Measurements from ENCODE around the gene VGF.
"Not testable (repeated sequence)": the region's sequence is repeated elsewhere in the genome, so short reads cannot be mapped to it uniquely, and the experiment has no call there.

The VGF gene

DNA sequence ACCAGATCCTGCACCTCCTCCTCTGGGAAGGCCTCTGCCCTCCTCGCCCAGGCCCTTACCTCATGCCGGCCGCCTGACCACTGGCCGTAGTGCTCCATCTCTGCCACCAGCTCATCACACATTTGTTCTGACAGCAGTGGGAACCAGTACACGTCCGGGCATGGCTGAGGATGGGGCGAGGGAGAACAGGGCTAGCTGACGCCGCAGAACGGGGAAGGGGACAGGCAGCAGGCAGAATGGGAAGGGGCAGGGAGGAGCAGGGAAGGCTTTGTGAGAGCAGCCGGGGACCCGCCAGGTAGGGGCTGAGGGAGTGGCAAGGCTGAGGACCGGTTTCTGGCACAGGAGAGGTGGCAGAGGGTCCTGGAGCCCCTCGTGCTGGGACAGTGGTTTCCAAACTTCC is 43.4 kb upstream of the VGF start:
- Histone ChIP-seq H4K20me1 (ENCODE audit: insufficient read depth) (no peaks in the 10 kb centered on the region), H3K27me3 (ENCODE audit: insufficient read depth, low read depth) (0 out of 2 replicates have a peak, but pooled peaks cover 8% of the 10 kb centered on the region), H3K4me3 (IDR thresholded peaks at IDR 0.05; ENCODE audit: insufficient read depth, low read depth, low read length) (no peak overlapping the region), H3K27ac (no peak overlapping the region), H3K4me1 (ENCODE audit: low read depth, poor library complexity, severe bottlenecking) (no peaks in the 10 kb centered on the region), H3K9ac (no peak overlapping the region), H2AFZ (ENCODE audit: low read depth) (no peak overlapping the region), H3K36me3 (ENCODE audit: insufficient read depth) (no peaks in the 10 kb centered on the region), H3K4me2 (no peak overlapping the region), H3K79me2 (ENCODE audit: insufficient read depth, low read depth) (no peaks in the 10 kb centered on the region)
- TF ChIP-seq, protein P1, sequence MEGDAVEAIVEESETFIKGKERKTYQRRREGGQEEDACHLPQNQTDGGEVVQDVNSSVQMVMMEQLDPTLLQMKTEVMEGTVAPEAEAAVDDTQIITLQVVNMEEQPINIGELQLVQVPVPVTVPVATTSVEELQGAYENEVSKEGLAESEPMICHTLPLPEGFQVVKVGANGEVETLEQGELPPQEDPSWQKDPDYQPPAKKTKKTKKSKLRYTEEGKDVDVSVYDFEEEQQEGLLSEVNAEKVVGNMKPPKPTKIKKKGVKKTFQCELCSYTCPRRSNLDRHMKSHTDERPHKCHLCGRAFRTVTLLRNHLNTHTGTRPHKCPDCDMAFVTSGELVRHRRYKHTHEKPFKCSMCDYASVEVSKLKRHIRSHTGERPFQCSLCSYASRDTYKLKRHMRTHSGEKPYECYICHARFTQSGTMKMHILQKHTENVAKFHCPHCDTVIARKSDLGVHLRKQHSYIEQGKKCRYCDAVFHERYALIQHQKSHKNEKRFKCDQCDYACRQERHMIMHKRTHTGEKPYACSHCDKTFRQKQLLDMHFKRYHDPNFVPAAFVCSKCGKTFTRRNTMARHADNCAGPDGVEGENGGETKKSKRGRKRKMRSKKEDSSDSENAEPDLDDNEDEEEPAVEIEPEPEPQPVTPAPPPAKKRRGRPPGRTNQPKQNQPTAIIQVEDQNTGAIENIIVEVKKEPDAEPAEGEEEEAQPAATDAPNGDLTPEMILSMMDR (conservative IDR thresholded peaks at IDR 0.05; ENCODE audit: low read depth, low read length): no peak

- H3K4me1 ChIP-seq (ENCODE audit: low read depth, poor library complexity, severe bottlenecking): no peaks in the 10 kb centered on the region
Observed at GRCh38 chr7:101207459-101207858, 42.1 kb upstream of the VGF start.

DNA sequence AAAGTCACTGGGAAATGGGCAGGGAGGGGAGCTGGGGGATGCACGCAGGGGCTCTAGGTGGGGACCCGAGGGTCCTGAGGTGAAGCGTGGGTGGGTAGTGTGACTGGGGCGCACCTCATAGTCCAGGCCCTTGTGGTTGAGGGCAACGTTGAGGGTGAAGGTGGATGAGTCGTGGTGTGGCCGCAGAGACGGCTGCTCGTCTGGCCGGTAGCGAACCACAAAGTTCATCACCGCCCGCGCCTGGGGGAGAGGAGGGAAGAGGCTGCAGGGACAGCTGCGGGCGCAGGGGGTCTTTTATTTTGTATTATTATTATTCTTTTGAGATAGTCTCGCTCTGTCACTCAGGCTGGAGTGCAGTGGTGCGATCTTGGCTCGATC is 41.3 kb upstream of the VGF start:
- H3K79me2 ChIP-seq (ENCODE audit: insufficient read depth, low read depth): no peaks in the 10 kb centered on the region
- no peaks in the 10 kb centered on the region for H4K20me1 ChIP-seq (ENCODE audit: insufficient read depth)
- no peaks in the 10 kb centered on the region for H3K36me3 ChIP-seq (ENCODE audit: insufficient read depth)
- no peak overlapping the region for H3K9ac ChIP-seq
- peaks cover 24% of the 10 kb centered on the region for H3K27me3 ChIP-seq (ENCODE audit: insufficient read depth, low read depth)
- H3K27ac ChIP-seq: no peak overlapping the region
- H3K4me3 ChIP-seq (IDR thresholded peaks at IDR 0.05; ENCODE audit: insufficient read depth, low read depth, low read length): no peak overlapping the region
- H3K4me2 ChIP-seq: no peak overlapping the region
- H3K4me1 ChIP-seq (ENCODE audit: low read depth, poor library complexity, severe bottlenecking): no peaks in the 10 kb centered on the region
- TF ChIP-seq, protein P1 (conservative IDR thresholded peaks at IDR 0.05; ENCODE audit: low read depth, low read length): no peak
- no peak overlapping the region for H2AFZ ChIP-seq (ENCODE audit: low read depth)

More at GRCh38 chr7:101207459-101207858, 42.1 kb upstream of the VGF start:
- H3K9ac ChIP-seq: no peak overlapping the region
- no peaks in the 10 kb centered on the region for H3K79me2 ChIP-seq (ENCODE audit: insufficient read depth, low read depth)
- H2AFZ ChIP-seq (ENCODE audit: low read depth): no peak overlapping the region
- H3K4me2 ChIP-seq: no peak overlapping the region
- no peaks in the 10 kb centered on the region for H3K36me3 ChIP-seq (ENCODE audit: insufficient read depth)
- H4K20me1 ChIP-seq (ENCODE audit: insufficient read depth): no peaks in the 10 kb centered on the region
- H3K4me3 ChIP-seq (IDR thresholded peaks at IDR 0.05; ENCODE audit: insufficient read depth, low read depth, low read length): no peak overlapping the region
- TF ChIP-seq, protein P1 (conservative IDR thresholded peaks at IDR 0.05; ENCODE audit: low read depth, low read length): no peak
- no peak overlapping the region for H3K27ac ChIP-seq
- H3K27me3 ChIP-seq (ENCODE audit: insufficient read depth, low read depth): peaks cover 18% of the 10 kb centered on the region

DNA sequence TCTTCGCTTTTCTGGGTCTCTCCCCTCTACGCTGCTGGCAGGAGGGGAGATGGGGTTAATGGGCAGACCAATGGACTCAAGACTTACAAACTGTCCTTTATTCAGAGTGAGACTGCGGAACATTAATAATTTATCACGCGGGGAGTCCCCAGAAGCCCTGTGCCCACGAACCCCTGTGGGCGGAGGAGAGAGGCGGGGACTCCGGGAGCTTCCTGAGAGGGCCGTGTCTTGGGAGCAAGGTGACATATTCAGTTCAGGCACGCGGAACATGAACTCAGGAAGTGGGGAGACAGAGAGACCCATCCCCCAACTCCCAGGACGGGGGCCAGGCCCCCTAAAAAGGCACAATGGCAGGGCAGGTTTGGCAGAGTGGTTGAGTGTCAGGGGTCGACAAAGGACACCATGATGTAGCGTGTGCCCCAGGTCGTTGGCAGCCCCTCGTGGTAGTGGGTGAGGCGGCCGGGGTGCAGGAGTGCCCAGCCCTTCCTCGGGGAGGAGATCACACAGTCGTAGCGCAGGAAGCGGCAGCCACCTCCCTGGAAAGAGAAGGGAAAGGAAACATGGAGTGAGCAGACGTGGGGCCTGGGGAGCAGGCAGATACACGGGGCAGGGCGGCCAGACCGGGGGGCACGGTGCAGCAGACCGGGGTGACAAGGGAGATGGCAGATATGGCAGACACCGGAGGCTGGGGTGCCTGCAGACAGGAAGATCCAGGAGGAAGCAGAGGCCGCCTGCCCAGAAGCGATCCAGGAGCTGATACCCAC is 40.7 kb upstream of the VGF start:
- Histone ChIP-seq H3K9ac (no peak overlapping the region), H3K4me1 (ENCODE audit: low read depth, poor library complexity, severe bottlenecking) (no peaks in the 10 kb centered on the region), H3K36me3 (ENCODE audit: insufficient read depth) (no peaks in the 10 kb centered on the region), H3K4me2 (no peak overlapping the region), H3K4me3 (IDR thresholded peaks at IDR 0.05; ENCODE audit: insufficient read depth, low read depth, low read length) (no peak overlapping the region), H2AFZ (ENCODE audit: low read depth) (no peak overlapping the region), H4K20me1 (ENCODE audit: insufficient read depth) (no peaks in the 10 kb centered on the region), H3K79me2 (ENCODE audit: insufficient read depth, low read depth) (no peaks in the 10 kb centered on the region), H3K27ac (no peak overlapping the region), H3K27me3 (ENCODE audit: insufficient read depth, low read depth) (peaks cover 28% of the 10 kb centered on the region)
- TF ChIP-seq, protein P1 (conservative IDR thresholded peaks at IDR 0.05; ENCODE audit: low read depth, low read length): no peak

GRCh38 chr7:101203740-101204738 is 38.7 kb upstream of the VGF start:
- H3K4me3 ChIP-seq (IDR thresholded peaks at IDR 0.05; ENCODE audit: insufficient read depth, low read depth, low read length); H3K79me2 ChIP-seq (ENCODE audit: insufficient read depth, low read depth); H3K27ac ChIP-seq; H3K4me2 ChIP-seq; H3K36me3 ChIP-seq (ENCODE audit: insufficient read depth); H3K4me1 ChIP-seq (ENCODE audit: low read depth, poor library complexity, severe bottlenecking); H4K20me1 ChIP-seq (ENCODE audit: insufficient read depth); H3K9ac ChIP-seq; H2AFZ ChIP-seq (ENCODE audit: low read depth): not testable (repeated sequence)
- peaks cover 41% of the 10 kb centered on the region for H3K27me3 ChIP-seq (ENCODE audit: insufficient read depth, low read depth)
